ENCODE measurements around the gene IRF2BP2. TPM values are rescaled to one million over a fixed set of nuclear protein-coding genes. Genes with fewer than 3 reads are reported as not detected.

Gene IRF2BP2
- total RNA-seq, 1 donor from 2014 or later: 83.0 TPM

DNA sequence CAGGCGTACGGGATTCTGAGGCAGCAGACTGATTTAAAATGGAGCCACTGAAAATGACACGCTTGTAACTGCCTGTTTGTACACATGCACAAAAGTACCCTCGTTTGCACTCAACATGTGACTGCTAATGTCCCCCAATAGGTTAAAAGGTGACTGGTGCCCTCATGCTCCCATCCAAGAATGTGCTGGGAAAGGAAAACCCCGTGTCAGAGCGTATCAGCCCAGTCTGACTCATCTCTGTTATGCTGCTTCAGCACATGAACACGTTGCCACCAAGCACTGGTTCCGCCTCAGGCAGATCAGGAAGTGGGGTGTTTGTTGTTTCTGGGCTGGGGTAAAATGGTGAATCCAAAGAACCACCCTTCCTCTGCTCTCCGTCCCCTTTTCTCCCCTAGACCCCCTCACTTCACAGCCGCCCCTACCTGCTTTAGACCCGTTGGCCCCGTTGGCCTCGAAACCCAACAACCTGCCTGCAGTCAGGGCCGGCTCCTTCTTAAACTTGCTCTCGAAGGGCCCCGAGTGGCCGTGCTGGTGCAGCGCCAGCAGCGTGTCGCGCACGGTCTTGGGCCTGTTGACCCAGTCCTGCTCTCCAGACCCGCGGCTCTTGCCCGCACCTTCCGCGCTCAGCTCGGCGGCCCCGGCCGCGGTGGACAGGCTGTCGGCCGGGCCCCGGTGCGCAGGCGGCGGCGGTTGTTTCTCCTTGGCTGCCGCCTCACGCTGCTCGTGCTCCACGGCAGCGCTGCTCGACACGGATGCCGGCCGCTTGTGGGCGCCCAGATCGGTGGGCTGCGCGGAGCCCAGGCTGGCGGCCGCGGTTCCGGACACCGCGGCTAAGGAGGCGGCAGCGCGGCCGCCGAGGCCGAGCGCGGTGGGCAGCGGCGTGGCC is 1.7 kb downstream of the IRF2BP2 start:
- Histone ChIP-seq H3K27ac (ENCODE audit: low read depth, low read length) (peak overlapping the region; percentile 99), H3K9ac (ENCODE audit: low read depth in 1 of 3, low read length in 3 of 3) (peak overlapping the region; percentile 93 to 99 (median 99)), H3K4me3 (ENCODE audit: low read length in 3 of 3) (peak overlapping the region; percentile 81 to 98 (median 97)), H3K36me3 (ENCODE audit: control insufficient read depth in 3 of 3, insufficient read depth in 3 of 3, low read length in 3 of 3) (peaks cover 17 to 27% (median 19%) of the 10 kb centered on the region in 3 donors), H3K27me3 (ENCODE audit: control insufficient read depth in 3 of 3, insufficient read depth in 3 of 3, low read length in 3 of 3) (no peaks in the 10 kb centered on the region), H3K9me3 (ENCODE audit: control insufficient read depth in 3 of 3, low read length in 3 of 3) (no peaks in the 10 kb centered on the region), H3K4me1 (ENCODE audit: control insufficient read depth in 3 of 3, insufficient read depth in 3 of 3, low read length in 3 of 3) (peaks cover 25 to 37% (median 34%) of the 10 kb centered on the region in 3 donors)

DNA sequence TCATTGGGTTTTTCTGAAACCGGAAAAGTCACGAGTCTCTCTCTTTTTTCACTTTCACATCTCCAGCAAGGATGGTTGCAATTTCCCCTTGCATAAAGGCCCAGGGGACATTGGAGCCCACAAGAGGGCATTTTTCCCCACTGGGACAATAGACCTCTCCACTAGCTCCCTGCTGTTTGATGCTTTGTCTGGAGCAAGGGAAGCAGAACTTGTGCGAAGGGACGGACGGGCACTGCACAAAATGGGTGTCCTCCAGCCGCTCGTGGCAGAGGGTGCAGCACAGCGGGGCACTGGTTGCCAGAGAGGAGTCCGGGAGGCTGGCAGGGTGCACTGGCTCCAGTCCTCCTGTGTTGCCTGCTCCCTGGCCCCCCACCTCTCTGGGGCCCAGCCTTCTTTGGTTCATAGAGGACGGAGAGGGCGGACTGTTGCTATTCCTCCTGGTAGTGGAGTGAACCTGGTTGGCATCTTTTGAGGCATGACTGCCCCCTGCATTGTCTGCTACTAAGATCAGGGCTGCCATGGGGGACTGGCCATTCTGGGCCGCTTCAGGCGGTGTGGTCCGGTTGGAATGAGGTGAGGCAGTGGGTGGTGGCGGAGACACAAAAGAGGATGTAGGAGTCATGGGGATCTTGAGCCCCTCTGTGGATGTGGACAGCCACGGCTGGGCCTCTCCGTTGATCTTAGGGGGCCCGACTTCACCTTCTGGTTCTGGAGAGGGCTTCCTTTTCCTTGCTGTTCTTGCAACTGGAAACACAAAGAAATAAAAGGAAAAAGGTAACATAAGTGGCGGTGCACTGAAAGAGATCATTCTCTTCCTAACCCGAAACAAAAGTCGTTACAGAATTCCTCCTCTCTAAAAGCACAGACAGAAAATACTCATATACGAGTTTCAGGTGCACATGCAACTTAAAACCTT is 2.6 kb downstream of the IRF2BP2 start:
- peaks cover 19 to 27% (median 20%) of the 10 kb centered on the region in 3 donors for H3K36me3 ChIP-seq (ENCODE audit: control insufficient read depth in 3 of 3, insufficient read depth in 3 of 3, low read length in 3 of 3)
- peaks cover 23 to 38% (median 33%) of the 10 kb centered on the region in 3 donors for H3K4me1 ChIP-seq (ENCODE audit: control insufficient read depth in 3 of 3, insufficient read depth in 3 of 3, low read length in 3 of 3)

DNA sequence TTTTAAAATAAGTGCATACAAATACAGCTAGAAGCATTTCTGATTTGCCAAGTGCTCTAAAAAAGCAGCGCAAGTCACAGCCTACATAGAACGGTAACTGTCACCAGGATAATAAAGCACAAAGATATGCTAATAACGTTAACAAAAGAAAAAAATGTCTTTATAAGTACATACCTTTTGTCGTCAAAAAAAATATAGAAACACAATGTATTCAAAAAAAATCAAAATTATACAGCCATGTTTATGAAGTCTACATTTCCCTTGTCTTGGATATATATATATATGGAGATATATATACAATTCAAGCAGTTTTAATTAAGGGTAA is 3.2 kb downstream of the IRF2BP2 start:
- H3K27ac ChIP-seq (ENCODE audit: low read depth, low read length): peak overlapping the region; percentile 99
- H3K36me3 ChIP-seq (ENCODE audit: control insufficient read depth in 3 of 3, insufficient read depth in 3 of 3, low read length in 3 of 3): peaks cover 19 to 27% (median 22%) of the 10 kb centered on the region in 3 donors
- peak overlapping the region; percentile 81 to 98 (median 97) for H3K4me3 ChIP-seq (ENCODE audit: low read length in 3 of 3)
- H3K9ac ChIP-seq (ENCODE audit: low read depth in 1 of 3, low read length in 3 of 3): peak overlapping the region; percentile 93 to 99 (median 99)
- no peaks in the 10 kb centered on the region for H3K9me3 ChIP-seq (ENCODE audit: control insufficient read depth in 3 of 3, low read length in 3 of 3)
- no peaks in the 10 kb centered on the region for H3K27me3 ChIP-seq (ENCODE audit: control insufficient read depth in 3 of 3, insufficient read depth in 3 of 3, low read length in 3 of 3)
- H3K4me1 ChIP-seq (ENCODE audit: control insufficient read depth in 3 of 3, insufficient read depth in 3 of 3, low read length in 3 of 3): peaks cover 23 to 38% (median 31%) of the 10 kb centered on the region in 3 donors

More for the DNA sequence above, 2.6 kb downstream of the IRF2BP2 start:
- Histone ChIP-seq H3K9me3 (ENCODE audit: control insufficient read depth in 3 of 3, low read length in 3 of 3) (no peaks in the 10 kb centered on the region), H3K27ac (ENCODE audit: low read depth, low read length) (peak overlapping the region; percentile 99), H3K27me3 (ENCODE audit: control insufficient read depth in 3 of 3, insufficient read depth in 3 of 3, low read length in 3 of 3) (no peaks in the 10 kb centered on the region), H3K9ac (ENCODE audit: low read depth in 1 of 3, low read length in 3 of 3) (peak overlapping the region; percentile 93 to 99 (median 99)), H3K4me3 (ENCODE audit: low read length in 3 of 3) (peak overlapping the region; percentile 81 to 98 (median 97))

DNA sequence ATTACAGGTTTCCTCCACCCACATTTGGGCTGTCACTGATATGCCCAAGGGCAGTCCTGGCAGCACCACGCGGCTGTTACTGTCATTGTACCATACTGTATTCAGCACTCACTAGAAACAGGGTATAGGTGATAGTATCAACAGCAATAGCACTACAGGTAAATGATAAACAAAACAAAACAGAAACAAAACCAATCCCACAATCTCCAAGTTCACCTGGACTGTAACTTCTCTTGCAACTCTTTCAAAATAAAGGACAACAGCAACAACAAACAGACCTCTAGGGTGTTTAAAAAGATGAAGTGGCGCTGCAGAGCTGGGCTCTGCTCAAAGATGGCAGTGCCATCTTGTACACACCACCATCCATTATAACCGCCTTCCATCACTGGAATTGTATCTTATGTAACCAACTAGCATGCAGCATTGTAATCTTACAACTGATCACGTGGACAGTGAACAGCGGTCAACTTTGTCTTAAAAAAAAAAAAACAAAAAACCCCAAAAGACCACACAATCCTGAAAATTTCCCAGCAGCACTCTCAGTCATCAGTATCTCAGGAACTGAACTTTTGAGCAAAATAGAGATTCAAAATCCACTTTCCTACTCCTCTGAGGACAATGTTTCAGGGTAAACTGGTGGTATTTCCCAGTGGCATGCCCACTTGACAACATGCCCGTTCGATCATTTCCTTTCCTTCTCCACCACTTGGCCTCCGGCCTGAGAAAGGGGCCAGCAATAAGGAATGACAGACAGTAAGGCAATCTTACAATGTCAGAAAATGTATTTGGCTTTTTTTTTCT is 3.8 kb downstream of the IRF2BP2 start:
- Histone ChIP-seq H3K9me3 (ENCODE audit: control insufficient read depth in 3 of 3, low read length in 3 of 3) (no peaks in the 10 kb centered on the region), H3K4me1 (ENCODE audit: control insufficient read depth in 3 of 3, insufficient read depth in 3 of 3, low read length in 3 of 3) (peaks cover 23 to 38% (median 31%) of the 10 kb centered on the region in 3 donors), H3K27ac (ENCODE audit: low read depth, low read length) (peak overlapping the region; percentile 99), H3K9ac (ENCODE audit: low read depth in 1 of 3, low read length in 3 of 3) (peak overlapping the region; percentile 93 to 99 (median 99)), H3K27me3 (ENCODE audit: control insufficient read depth in 3 of 3, insufficient read depth in 3 of 3, low read length in 3 of 3) (no peaks in the 10 kb centered on the region), H3K4me3 (ENCODE audit: low read length in 3 of 3) (peak overlapping the region; percentile 81 to 98 (median 97)), H3K36me3 (ENCODE audit: control insufficient read depth in 3 of 3, insufficient read depth in 3 of 3, low read length in 3 of 3) (peaks cover 19 to 27% (median 22%) of the 10 kb centered on the region in 3 donors)

DNA sequence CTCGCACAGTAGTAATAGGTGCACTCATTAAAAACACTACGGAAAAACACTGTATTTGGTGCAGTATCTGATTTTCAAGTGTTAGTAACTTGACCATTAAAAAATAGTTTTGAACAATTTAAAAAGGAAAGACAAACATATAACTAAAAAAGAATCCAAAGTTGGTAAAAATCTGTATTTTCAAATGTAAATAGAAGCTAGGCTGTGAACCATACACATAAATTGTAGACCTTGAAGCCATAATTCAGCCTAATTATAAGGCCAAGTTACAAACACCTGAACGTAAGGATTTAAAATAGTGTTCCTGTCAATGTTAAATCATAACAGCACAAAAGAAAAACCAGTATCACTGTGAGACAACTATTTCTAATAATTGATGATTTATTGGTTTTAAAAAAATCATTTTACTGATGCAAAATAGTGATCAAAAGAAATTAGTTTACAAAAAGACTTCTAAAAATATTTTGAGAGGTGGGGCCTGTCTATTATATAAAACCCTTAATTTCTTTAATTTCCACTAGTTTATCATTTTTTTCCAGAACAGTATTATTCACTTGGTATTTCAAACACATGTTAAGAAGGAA is 4.5 kb downstream of the IRF2BP2 start:
- H3K4me1 ChIP-seq (ENCODE audit: control insufficient read depth in 3 of 3, insufficient read depth in 3 of 3, low read length in 3 of 3): peaks cover 29 to 44% (median 38%) of the 10 kb centered on the region in 3 donors
- peaks cover 19 to 27% (median 22%) of the 10 kb centered on the region in 3 donors for H3K36me3 ChIP-seq (ENCODE audit: control insufficient read depth in 3 of 3, insufficient read depth in 3 of 3, low read length in 3 of 3)
- peak overlapping the region; percentile 93 to 99 (median 99) for H3K9ac ChIP-seq (ENCODE audit: low read depth in 1 of 3, low read length in 3 of 3)

DNA sequence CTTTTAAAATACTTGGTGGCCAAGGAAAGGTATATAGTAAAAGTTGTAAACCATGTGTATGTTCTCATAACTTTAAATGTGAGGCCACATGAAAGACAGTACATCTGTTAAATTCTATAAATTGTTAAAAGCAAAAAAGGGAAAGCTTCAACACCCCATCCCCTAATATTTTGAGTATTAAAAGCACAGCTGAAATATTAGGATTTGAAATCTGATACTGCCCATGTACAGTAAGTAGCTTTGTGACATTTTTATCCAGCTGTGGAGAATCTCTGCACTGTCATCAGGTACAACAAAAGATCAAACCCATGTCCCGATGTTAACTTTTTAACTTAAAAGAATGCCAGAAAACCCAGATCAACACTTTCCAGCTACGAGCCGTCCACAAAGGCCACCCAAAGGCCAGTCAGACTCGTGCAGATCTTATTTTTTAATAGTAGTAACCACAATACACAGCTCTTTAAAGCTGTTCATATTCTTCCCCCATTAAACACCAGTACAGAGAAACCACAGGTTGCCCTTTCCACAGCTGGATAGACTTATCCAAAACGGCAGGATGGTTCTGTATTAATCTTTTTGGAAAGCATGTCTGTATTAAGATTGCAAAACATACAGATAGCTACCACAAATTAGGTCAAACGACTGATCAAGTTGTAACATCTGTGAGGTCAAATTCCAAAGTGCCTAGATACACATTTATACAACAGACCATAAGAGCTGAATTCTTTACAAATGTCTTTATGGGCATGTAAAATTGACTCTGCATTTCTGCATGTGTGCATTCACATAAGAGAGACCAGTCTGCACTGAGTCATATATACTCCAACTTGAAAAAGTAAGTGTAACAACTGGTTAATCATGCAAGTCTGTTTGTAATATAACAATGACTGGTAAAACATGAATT is 5.2 kb downstream of the IRF2BP2 start:
- Histone ChIP-seq H3K4me1 (ENCODE audit: control insufficient read depth in 3 of 3, insufficient read depth in 3 of 3, low read length in 3 of 3) (peaks cover 32 to 44% (median 36%) of the 10 kb centered on the region in 3 donors), H3K9me3 (ENCODE audit: control insufficient read depth in 3 of 3, low read length in 3 of 3) (no peaks in the 10 kb centered on the region), H3K27me3 (ENCODE audit: control insufficient read depth in 3 of 3, insufficient read depth in 3 of 3, low read length in 3 of 3) (no peaks in the 10 kb centered on the region), H3K36me3 (ENCODE audit: control insufficient read depth in 3 of 3, insufficient read depth in 3 of 3, low read length in 3 of 3) (peaks cover 19 to 27% (median 22%) of the 10 kb centered on the region in 3 donors), H3K27ac (ENCODE audit: low read depth, low read length) (peak overlapping the region; percentile 99), H3K9ac (ENCODE audit: low read depth in 1 of 3, low read length in 3 of 3) (peak overlapping the region; percentile 93 to 99 (median 99)), H3K4me3 (ENCODE audit: low read length in 3 of 3) (peak overlapping the region; percentile 81 to 98 (median 97))

More for the DNA sequence above, 4.5 kb downstream of the IRF2BP2 start:
- Histone ChIP-seq H3K9me3 (ENCODE audit: control insufficient read depth in 3 of 3, low read length in 3 of 3) (no peaks in the 10 kb centered on the region), H3K27me3 (ENCODE audit: control insufficient read depth in 3 of 3, insufficient read depth in 3 of 3, low read length in 3 of 3) (no peaks in the 10 kb centered on the region), H3K4me3 (ENCODE audit: low read length in 3 of 3) (peak overlapping the region; percentile 81 to 98 (median 97)), H3K27ac (ENCODE audit: low read depth, low read length) (peak overlapping the region; percentile 99)

DNA sequence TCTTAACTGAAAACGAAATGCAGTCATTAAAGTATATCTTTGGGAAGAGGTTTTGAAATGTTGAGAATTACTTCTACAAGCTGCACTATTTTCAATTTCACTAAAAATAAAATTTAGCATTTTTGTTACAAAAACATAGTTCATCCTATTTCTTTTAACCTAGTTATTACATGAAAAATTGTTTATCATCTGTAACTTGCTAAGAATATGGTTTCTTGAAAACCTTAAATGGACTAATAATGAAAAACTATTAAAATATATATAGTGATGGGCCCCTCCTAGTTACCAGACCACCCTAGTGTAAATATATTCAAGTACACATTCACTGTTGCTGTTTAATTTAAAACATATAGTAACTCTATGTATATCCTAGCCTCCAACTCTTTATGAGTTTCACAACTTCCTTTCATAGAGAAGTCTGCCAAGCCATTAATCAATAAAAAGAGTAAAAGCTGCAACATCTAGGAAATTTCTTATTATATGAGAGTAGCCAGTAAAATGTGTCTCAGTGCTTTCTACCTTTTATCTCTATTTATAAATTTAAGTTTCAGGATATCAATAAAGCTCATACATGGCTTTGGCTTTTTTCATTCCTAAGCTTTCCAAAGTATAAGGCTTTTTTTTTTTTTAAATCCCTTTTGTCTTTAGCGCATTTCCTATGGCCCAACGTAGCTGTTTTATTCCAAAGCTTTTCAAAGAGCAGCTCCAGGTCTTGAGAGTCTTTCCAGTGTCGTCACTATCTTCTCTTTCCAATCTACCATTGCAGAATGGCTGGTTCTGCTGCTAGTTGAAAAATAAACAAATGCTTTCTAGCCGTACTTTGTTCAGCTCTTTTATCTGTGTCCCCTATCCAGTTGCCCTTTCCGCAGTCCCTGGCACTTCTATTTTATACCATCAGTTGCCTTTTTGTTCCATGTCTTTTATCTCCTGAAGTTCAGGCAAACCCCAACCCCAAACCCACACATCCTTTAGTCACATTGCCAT is 6.5 kb downstream of the IRF2BP2 start:
- Histone ChIP-seq H3K4me3 (ENCODE audit: low read length in 3 of 3) (peak overlapping the region; percentile 81 to 98 (median 97)), H3K9ac (ENCODE audit: low read depth in 1 of 3, low read length in 3 of 3) (peak overlapping the region; percentile 93 to 99 (median 99)), H3K4me1 (ENCODE audit: control insufficient read depth in 3 of 3, insufficient read depth in 3 of 3, low read length in 3 of 3) (peaks cover 41 to 52% (median 42%) of the 10 kb centered on the region in 3 donors), H3K27me3 (ENCODE audit: control insufficient read depth in 3 of 3, insufficient read depth in 3 of 3, low read length in 3 of 3) (no peaks in the 10 kb centered on the region), H3K9me3 (ENCODE audit: control insufficient read depth in 3 of 3, low read length in 3 of 3) (no peaks in the 10 kb centered on the region), H3K27ac (ENCODE audit: low read depth, low read length) (peak overlapping the region; percentile 99), H3K36me3 (ENCODE audit: control insufficient read depth in 3 of 3, insufficient read depth in 3 of 3, low read length in 3 of 3) (peaks cover 19 to 22% (median 21%) of the 10 kb centered on the region in 3 donors)
